ENCODE measurements around the gene SHCBP1. TPM values are rescaled to one million over a fixed set of nuclear protein-coding genes. Genes with fewer than 3 reads are reported as not detected.

SHCBP1 gene, protein sequence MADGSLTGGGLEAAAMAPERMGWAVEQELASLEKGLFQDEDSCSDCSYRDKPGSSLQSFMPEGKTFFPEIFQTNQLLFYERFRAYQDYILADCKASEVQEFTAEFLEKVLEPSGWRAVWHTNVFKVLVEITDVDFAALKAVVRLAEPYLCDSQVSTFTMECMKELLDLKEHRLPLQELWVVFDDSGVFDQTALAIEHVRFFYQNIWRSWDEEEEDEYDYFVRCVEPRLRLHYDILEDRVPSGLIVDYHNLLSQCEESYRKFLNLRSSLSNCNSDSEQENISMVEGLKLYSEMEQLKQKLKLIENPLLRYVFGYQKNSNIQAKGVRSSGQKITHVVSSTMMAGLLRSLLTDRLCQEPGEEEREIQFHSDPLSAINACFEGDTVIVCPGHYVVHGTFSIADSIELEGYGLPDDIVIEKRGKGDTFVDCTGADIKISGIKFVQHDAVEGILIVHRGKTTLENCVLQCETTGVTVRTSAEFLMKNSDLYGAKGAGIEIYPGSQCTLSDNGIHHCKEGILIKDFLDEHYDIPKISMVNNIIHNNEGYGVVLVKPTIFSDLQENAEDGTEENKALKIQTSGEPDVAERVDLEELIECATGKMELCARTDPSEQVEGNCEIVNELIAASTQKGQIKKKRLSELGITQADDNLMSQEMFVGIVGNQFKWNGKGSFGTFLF
- 10 to 100 TPM; 14.1 to 42.0 TPM for total RNA-seq

DNA sequence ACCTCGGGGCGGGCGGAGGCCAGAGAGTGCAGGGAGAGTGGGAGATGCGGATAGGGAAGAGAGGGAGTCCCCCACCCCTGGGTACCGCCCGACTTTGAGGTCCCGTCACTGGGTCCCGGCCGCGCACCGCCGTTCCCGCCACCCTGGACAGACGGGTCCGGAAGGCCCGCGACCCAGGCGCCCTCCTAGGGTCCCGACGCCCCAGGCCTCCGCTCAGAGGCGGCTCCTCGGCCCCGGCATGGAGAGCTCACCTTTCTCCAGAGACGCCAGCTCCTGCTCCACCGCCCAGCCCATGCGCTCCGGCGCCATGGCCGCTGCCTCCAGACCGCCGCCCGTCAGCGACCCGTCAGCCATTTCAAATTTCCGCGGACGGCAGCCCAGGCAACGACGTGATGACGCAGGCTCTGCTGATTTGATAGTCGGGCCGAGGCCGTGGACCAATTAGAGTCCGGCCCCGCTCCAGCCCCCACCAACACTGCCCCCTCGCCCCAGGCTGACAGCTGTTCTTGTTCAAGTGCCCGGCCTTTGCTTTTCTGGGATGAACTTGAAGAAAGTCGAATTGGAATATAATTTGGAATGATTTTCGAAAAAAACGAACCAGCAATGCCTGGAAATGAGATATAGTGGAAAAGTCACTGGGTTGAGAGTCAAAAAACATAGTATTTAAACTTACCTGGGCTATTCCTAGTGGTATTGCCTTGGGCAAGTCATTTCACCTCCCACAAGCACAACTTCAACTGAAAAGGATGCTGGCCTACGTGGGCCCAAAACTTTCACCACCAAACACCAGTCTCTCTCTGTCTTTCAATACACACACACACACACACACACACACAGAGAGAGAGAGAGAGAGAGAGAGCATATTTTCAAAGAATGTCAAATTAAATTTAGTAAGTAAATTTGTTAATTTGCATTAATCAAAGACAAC, at the start of gene SHCBP1:
TSS of gene SHCBP1 (minus strand) at position 374 of the 928 bp plus-strand sequence. CDS start at position 354, 20 bp downstream.

Small RNAs within 50 kb of the gene (small RNA-seq; reads per million reads assigned to genes)
- gene RNU6-845P = 0 reads per million in 2 donors

Other genes with a start within 250 kb of the SHCBP1 start
- 100 to 1,000 TPM; 120 to 145 TPM for gene VPS35, start 67.8 kb upstream of the SHCBP1 start, total RNA-seq
- gene ORC6, start 68.3 kb upstream of the SHCBP1 start, total RNA-seq = 10 to 100 TPM; 12.4 to 42.0 TPM
- gene MYLK3, start 127.0 kb upstream of the SHCBP1 start, total RNA-seq = 1 to 10 TPM in 1 of 2 donors, under 1 TPM in 1; 0.67 to 1.4 TPM
- 1 to 10 TPM; 5.5 to 6.3 TPM for gene C16orf87, start 209.8 kb upstream of the SHCBP1 start, total RNA-seq